HUES6 (cell line): ENCODE measurements around the gene SPINK9.

Source experiments
- H3K27ac ChIP-seq: 2 replicates; pipeline ENCODE4 v1.7.0; 2013; ENCODE audit warnings: low read depth, mild to moderate bottlenecking, low read length, inconsistent platforms
- H3K27me3 ChIP-seq: 2 replicates; pipeline ENCODE4 v1.6.1; 2013; ENCODE audit warnings: low read length; ENCODE audit not compliant: control insufficient read depth, insufficient read depth
- H3K36me3 ChIP-seq: 2 replicates; pipeline ENCODE4 v1.6.1; 2013; ENCODE audit warnings: low read length; ENCODE audit not compliant: control insufficient read depth, insufficient read depth
- H3K4me1 ChIP-seq: 2 replicates; pipeline ENCODE4 v1.6.1; 2013; ENCODE audit warnings: low read length; ENCODE audit not compliant: control insufficient read depth, insufficient read depth
- H3K4me3 ChIP-seq: 2 replicates; pipeline ENCODE4 v1.5.1; 2013; ENCODE audit warnings: low read depth, low read length
- H3K9ac ChIP-seq: one replicate; pipeline ENCODE4 v1.6.1; 2013; ENCODE audit warnings: mild to moderate bottlenecking, low read length
- H3K9me3 ChIP-seq: 2 replicates; pipeline ENCODE4 v1.6.1; 2013; ENCODE audit warnings: low read depth, low read length; ENCODE audit not compliant: control insufficient read depth, insufficient read depth

The SPINK9 gene

DNA sequence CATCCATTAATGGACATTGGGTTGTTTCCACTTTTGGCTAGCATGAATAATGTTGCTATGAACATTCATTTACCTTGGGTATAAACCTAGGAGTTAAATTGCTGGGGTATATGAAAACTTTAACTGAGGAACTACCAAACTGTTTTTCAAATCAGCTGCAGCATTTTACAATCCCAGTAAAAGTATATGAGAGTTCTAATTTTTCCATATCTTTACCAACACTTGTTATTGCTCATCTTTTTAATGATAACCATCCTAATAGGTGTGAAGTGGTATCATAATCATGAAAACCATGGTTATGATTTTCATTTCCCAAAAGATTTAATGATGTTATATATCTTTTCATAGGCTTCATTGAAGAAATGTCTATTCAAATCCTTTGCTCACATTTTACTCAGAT, 32.9 kb downstream of the SPINK9 start:
- no peaks in the 10 kb centered on the region for H3K27me3 ChIP-seq
- H3K4me1 ChIP-seq = no peaks in the 10 kb centered on the region
- H3K36me3 ChIP-seq = no peaks in the 10 kb centered on the region
- no peak overlapping the region for H3K27ac ChIP-seq
- H3K9ac ChIP-seq = no peak overlapping the region
- H3K9me3 ChIP-seq = no peaks in the 10 kb centered on the region
- no peak overlapping the region for H3K4me3 ChIP-seq

DNA sequence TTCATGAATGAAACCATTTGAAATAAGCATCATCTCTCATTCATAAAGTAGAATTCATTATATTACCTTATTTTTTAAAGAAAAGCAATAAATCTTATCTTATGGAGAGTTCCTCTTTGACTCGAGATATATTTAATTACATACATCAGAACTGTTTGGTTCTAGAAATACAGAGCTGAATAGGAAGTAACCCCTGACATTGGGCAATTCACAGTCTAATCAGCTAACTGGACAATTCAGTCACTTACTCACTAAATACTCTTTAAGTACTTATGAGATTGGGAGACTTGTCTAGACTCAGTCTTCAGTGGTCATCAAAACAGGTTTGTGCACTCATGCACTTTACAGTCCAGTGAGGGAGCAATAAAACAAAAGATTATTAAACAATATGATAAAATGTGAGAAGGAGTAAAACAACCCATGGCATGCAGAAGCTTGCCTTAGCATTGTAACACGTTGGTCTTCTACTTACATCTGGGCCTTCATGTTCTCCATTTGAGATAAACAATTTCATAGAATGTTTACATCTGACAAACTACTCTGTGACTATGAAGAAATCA, 36.9 kb downstream of the SPINK9 start:
- Histone ChIP-seq H3K36me3 (no peaks in the 10 kb centered on the region), H3K27ac (no peak overlapping the region), H3K4me3 (no peak overlapping the region), H3K27me3 (no peaks in the 10 kb centered on the region), H3K9me3 (no peaks in the 10 kb centered on the region), H3K9ac (no peak overlapping the region), H3K4me1 (no peaks in the 10 kb centered on the region)

DNA sequence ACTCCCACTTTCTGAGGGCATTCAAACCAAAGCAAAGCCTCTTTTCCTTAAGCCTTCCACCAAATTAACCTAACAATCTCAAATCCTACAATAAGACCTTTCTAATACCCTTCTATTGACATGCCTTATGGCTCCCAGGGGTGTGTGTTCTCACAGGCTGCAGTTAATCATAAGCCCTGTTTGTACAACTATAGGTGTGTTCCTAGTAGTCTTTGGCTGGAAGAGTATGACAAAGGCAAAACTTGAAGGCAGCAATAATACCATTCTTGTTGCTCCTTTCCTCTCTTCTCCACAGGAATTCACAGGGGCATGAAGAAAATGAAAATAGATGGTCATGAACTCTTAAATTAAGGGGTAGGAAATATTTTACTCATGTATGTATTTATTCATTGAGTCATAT, 37.5 kb downstream of the SPINK9 start:
- Histone ChIP-seq H3K9me3 (no peaks in the 10 kb centered on the region), H3K9ac (no peak overlapping the region), H3K36me3 (no peaks in the 10 kb centered on the region), H3K27ac (no peak overlapping the region), H3K27me3 (no peaks in the 10 kb centered on the region), H3K4me3 (no peak overlapping the region), H3K4me1 (no peaks in the 10 kb centered on the region)

DNA sequence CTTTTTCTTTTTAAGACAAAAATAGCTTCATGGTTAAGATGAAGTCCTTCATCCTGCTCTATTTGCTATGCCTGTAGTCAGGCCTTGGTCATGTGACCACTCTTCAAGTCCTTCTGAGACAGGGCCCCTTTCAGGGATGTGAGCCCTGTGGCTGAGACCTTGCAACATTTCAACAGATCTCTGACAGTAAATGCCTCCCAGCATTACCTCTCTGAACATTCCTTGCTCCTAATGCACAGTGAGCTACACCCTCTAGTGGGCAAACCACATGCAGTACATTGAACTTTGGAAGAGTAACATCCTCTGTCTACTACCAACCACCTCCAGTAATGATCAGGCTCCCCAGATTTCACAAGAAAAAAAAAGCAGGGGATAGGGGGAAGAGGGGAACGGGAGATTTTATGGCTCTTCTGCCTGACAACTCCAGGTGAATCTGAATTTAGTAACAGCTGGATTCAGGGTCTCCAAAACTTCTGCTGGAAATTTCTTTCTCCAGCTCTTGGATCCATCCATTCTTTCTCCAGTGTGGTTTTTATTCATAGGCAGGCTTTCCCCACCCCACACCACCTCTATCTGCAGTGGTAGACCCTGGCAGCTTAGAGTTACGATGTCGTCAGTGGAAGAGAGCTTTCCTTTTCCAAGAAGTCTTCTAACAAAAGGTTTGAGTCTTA, 39.5 kb downstream of the SPINK9 start:
- H3K36me3 ChIP-seq = no peaks in the 10 kb centered on the region
- no peak overlapping the region for H3K27ac ChIP-seq
- no peaks in the 10 kb centered on the region for H3K27me3 ChIP-seq
- no peaks in the 10 kb centered on the region for H3K4me1 ChIP-seq
- no peak overlapping the region for H3K4me3 ChIP-seq
- H3K9me3 ChIP-seq = no peaks in the 10 kb centered on the region; the same call in none of the 2 replicates
- no peak overlapping the region for H3K9ac ChIP-seq

DNA sequence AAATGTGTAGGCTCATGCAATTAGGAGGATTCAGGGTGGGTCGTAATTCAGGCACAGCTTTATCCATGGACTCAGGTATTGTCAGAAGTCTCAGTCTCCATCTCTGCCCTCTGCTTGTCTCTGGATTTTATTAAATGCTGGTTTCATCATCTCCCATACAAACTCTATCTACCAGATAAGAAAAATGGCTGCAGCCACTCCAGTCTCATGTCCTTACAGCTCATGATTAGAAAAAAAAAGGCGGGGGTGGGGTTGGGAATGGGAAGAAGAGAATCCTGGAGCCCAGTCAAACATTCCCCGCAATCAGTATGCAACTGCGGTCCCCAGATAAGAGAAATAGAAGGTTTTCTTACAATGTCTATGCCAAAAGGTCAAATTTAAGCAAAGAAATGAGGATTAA, 40.8 kb downstream of the SPINK9 start:
- Histone ChIP-seq H3K4me3 (no peak overlapping the region), H3K36me3 (no peaks in the 10 kb centered on the region), H3K9me3 (no peaks in the 10 kb centered on the region; the same call in none of the 2 replicates), H3K9ac (no peak overlapping the region), H3K27me3 (no peaks in the 10 kb centered on the region), H3K27ac (no peak overlapping the region), H3K4me1 (no peaks in the 10 kb centered on the region)

DNA sequence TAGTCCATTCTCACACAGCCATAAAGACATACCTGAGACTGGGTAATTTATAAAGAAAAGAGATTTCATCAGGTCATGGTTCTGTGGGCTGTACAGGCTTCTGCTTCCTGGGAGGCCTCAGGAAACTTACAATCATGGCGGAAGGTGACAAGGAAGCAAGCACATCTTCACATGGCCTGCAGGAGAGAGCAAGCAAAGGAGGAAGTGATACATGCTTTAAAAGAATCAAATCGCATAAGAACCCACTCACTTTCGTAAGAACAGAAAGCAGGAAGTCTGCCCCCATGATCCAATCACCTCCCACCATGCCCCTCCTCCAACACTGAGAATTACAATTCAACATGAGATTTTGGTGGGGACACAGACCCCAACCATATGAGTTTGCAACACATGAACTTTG, 43.3 kb downstream of the SPINK9 start:
- no peaks in the 10 kb centered on the region; the same call in none of the 2 replicates for H3K9me3 ChIP-seq
- no peak overlapping the region for H3K27ac ChIP-seq
- no peaks in the 10 kb centered on the region for H3K36me3 ChIP-seq
- H3K4me1 ChIP-seq = no peaks in the 10 kb centered on the region
- H3K9ac ChIP-seq = no peak overlapping the region
- no peaks in the 10 kb centered on the region for H3K27me3 ChIP-seq
- H3K4me3 ChIP-seq = no peak overlapping the region

DNA sequence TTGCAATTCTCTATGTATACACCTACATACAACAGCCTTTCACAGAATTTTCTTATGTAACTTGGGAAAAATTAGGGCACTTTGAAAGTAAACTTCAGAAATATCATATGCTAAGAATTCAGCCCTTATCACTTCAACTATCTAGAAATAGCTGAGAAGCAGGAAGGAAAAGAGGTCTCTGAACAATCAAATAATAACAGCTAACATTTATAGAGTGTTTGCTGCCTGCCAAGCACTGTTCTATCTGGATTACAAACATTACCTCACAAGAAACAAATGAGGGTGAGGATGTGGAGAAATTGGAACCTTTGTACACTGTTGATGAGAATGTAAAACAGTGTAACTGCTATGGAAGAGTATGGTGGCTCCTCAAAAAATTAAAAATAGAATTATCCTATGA, 44.0 kb downstream of the SPINK9 start:
- H3K4me3 ChIP-seq = no peak overlapping the region
- H3K4me1 ChIP-seq = no peaks in the 10 kb centered on the region
- H3K27ac ChIP-seq = no peak overlapping the region
- H3K36me3 ChIP-seq = no peaks in the 10 kb centered on the region
- H3K9ac ChIP-seq = no peak overlapping the region
- H3K27me3 ChIP-seq = no peaks in the 10 kb centered on the region
- H3K9me3 ChIP-seq = no peaks in the 10 kb centered on the region; the same call in none of the 2 replicates

DNA sequence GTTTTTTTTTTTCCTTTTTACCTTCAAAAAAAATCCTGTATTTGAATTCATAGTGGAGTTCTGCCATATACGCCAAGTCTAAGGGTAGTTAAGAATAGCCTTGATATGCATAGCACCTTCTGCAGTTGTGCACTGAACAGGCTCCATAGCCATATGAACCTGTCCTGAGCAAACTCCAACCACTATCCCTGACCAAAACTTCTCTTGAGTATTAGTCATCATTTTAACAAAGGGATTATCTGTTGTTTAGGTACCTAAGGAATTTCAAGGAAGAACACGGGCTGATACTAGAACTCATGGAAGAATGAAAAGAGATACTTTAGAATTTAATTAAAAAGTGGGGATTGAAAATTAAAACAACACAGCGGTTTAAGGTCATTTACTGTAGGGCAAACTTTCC, 46.5 kb downstream of the SPINK9 start:
- Histone ChIP-seq H3K9ac (no peak overlapping the region), H3K9me3 (no peaks in the 10 kb centered on the region; the same call in none of the 2 replicates), H3K4me1 (peaks cover 7% of the 10 kb centered on the region), H3K4me3 (no peak overlapping the region), H3K36me3 (no peaks in the 10 kb centered on the region), H3K27ac (no peak overlapping the region), H3K27me3 (no peaks in the 10 kb centered on the region)

DNA sequence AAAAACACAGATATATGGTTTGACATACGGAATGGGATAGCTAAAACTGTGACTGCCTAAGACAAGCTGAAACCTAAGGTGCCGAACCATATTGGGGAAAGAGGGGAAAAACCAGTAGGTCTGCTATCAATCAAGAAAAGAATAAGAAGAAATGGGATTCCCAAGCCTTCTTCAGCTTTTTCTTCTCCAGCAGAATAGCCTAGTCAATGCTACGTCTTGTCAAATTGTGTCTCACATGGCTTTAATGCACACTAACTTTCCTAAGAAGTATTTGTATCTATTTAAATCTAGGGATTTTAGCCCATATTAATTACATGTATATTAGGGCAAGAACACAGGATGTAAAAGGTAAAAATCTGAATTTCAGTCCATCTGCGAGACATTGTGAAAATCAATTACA, 47.6 kb downstream of the SPINK9 start:
- Histone ChIP-seq H3K27me3 (no peaks in the 10 kb centered on the region), H3K27ac (no peak overlapping the region), H3K4me3 (peak overlapping the region; percentile 93), H3K36me3 (0 out of 2 replicates have a peak, but pooled peaks cover 4% of the 10 kb centered on the region), H3K4me1 (peaks cover 7% of the 10 kb centered on the region), H3K9ac (no peak overlapping the region), H3K9me3 (no peaks in the 10 kb centered on the region; the same call in none of the 2 replicates)

DNA sequence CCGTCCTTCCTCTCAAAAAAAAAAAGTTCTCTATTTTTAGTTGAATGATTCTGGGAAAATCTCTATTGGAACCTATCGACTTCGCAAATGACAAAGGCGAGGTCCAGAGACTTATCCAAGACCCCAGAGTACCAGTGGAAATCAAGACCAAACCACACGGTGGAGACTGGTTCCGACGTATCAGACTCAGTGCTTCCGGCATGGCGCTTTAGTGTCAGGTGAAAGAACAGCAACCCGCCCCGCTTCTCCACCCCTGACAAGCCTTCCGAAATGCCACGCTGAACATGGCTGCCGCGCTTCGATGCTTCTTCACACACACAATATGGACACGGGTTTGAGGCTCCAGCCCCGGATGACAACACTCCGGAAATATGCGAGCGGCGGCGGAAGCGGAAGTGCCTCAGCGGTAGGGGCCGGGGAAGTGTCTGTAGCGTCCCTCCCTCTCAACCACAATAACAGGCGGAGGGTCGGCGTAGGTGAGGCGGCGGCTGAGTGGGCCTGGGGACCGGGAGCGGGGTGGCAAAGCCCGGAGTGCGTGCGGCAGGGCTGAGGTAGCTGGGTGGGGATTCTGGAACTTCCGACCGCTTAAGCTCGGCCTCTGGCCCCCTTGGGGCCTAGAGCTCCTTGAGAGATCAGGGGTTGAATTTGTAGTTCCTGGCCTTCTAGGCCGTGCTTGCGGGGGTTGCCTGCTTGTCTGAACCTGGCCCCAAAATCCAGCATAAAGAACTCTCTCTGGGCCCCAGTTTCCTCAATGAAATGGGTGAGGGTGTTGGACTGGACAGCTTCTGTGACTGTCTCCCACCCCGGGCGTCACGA, 48.4 kb downstream of the SPINK9 start, which contains the start of gene FBXO38:
Gene FBXO38 (plus strand): TSS at position 395 of the 816 bp plus-strand sequence. CDS start 10,819 bp downstream, outside the sequence.
- Histone ChIP-seq H3K9ac (peak within 1 kb of the TSS; percentile 69), H3K27ac (peak within 1 kb of the TSS; percentile 38; the same call in 1 of the 2 replicates), H3K4me3 (peak within 1 kb of the TSS; percentile 93), H3K9me3 (no peaks in the 10 kb centered on the region; the same call in 1 of the 2 replicates), H3K27me3 (no peaks in the 10 kb centered on the region), H3K4me1 (peaks cover 13% of the 10 kb centered on the region), H3K36me3 (peaks cover 4% of the 10 kb centered on the region; the same call in 1 of the 2 replicates)

DNA sequence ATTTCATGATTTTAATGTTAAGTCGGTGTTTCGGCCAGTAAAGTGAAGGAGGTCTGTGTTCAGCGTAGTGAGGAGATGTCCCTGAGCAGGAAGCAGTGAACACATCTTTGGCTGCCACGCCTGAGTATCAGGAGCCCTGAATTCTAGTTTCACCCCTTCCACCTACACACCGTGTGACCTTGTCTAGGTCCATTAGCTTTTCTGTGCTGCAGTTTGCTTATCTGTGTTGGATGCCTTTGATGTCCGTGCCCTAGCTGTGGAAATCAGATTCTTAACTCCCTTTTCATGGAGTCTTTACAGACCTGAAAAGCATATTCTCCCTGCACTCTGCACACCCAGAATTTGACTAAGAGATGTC, 49.0 kb downstream of the SPINK9 start:
- no peaks in the 10 kb centered on the region for H3K27me3 ChIP-seq
- peak overlapping the region; percentile 93 for H3K4me3 ChIP-seq
- H3K27ac ChIP-seq = peak overlapping the region; percentile 38; the same call in 1 of the 2 replicates
- H3K9ac ChIP-seq = peak overlapping the region; percentile 69
- H3K36me3 ChIP-seq = peaks cover 4% of the 10 kb centered on the region; the same call in 1 of the 2 replicates
- peaks cover 14% of the 10 kb centered on the region for H3K4me1 ChIP-seq
- H3K9me3 ChIP-seq = no peaks in the 10 kb centered on the region
